H1 (cell line): ENCODE results near the gene DHCR7. TPM values are rescaled to one million over a fixed set of nuclear protein-coding genes. Genes with fewer than 3 reads are reported as not detected.

Experiments used
- CTCF ChIA-PET: fragments of 300-600 bp; sonication (Branson Sonifier 250); formaldehyde crosslinking; loops from one replicate; lab custom pipeline; 2021; ENCODE audit not compliant: partially characterized antibody; lab: Charles Lee
- POLR2A ChIA-PET: fragments of 300-600 bp; sonication (Branson Sonifier 250); formaldehyde crosslinking; loops from one replicate; lab custom pipeline; 2021; ENCODE audit warnings: inconsistent platforms; ENCODE audit not compliant: partially characterized antibody; lab: Charles Lee
- DNase-seq, 2 experiments: peaks; one replicate each; pipeline versions ENCODE4 v3.0.0 to v3.0.0-alpha.2; 2010 to 2022; ENCODE audit warnings: low spot score in 2 of 2, low read depth in 1 of 2, mixed read lengths in 1 of 2
- FAIRE-seq: peaks from 2 replicates; lab custom pipeline; 2011; peaks lifted over from hg19 to GRCh38; lab: Jason Lieb, UNC
- H2AFZ ChIP-seq: 2 replicates; pipeline ENCODE4 v1.8.1; 2012; ENCODE audit warnings: low read length, inconsistent platforms
- H2AK5ac ChIP-seq: 2 replicates; pipeline ENCODE4 v1.6.1; 2013; ENCODE audit warnings: low read depth, low read length
- H2BK120ac ChIP-seq: replicated peaks from 2 replicates; pipeline ENCODE3; 2013; ENCODE audit warnings: low read depth, low read length, inconsistent platforms
- H2BK12ac ChIP-seq: 2 replicates; pipeline ENCODE4 v1.6.1; 2013; ENCODE audit warnings: low read depth, low read length
- H2BK15ac ChIP-seq: 2 replicates; pipeline ENCODE4 v1.6.1; 2013; ENCODE audit warnings: low read length
- H2BK20ac ChIP-seq: 2 replicates; pipeline ENCODE4 v1.6.1; 2013; ENCODE audit warnings: low read length
- H2BK5ac ChIP-seq: 2 replicates; pipeline ENCODE4 v1.6.1; 2013; ENCODE audit warnings: low read depth, low read length
- H3K14ac ChIP-seq: 2 replicates; pipeline ENCODE4 v1.6.1; 2013; ENCODE audit warnings: inconsistent platforms; ENCODE audit not compliant: insufficient read length
- H3K18ac ChIP-seq: 2 replicates; pipeline ENCODE4 v1.6.1; 2013; ENCODE audit warnings: low read length; ENCODE audit errors: extremely low read depth
- H3K23ac ChIP-seq: 2 replicates; pipeline ENCODE4 v1.6.1; 2013; ENCODE audit warnings: inconsistent platforms; ENCODE audit not compliant: insufficient read length
- H3K23me2 ChIP-seq: 2 replicates; pipeline ENCODE4 v1.6.1; 2013; ENCODE audit warnings: low read depth, low read length
- H3K27ac ChIP-seq: 2 replicates; pipeline ENCODE4 v1.6.1; 2011; ENCODE audit warnings: low read depth, low read length, inconsistent platforms
- H3K27me3 ChIP-seq, 4 experiments: replicated peaks in 1 of 4; 1 replicate in 1 of 4; 2 replicates in 3 of 4; pipeline versions ENCODE4 v1.6.1 to v1.8.1; 2011 to 2013; ENCODE audit warnings: low read length in 3 of 4, mild to moderate bottlenecking in 3 of 4, inconsistent platforms in 2 of 4, mixed read lengths in 2 of 4, moderate library complexity in 1 of 4; ENCODE audit not compliant: control insufficient read depth in 3 of 4, insufficient read depth in 3 of 4; ENCODE audit errors: extremely low read depth in 1 of 4
- H3K36me3 ChIP-seq, 4 experiments: 2 replicates each; pipeline versions ENCODE4 v1.6.1 to v1.8.1; 2011 to 2013; ENCODE audit warnings: mild to moderate bottlenecking in 4 of 4, low read length in 3 of 4, moderate library complexity in 2 of 4, control low read depth in 1 of 4, inconsistent platforms in 1 of 4; ENCODE audit not compliant: insufficient read depth in 4 of 4, control insufficient read depth in 2 of 4
- H3K4ac ChIP-seq: replicated peaks from 2 replicates; pipeline ENCODE3; 2013; ENCODE audit warnings: low read length, low read depth, mixed read lengths, inconsistent platforms; ENCODE audit not compliant: insufficient read length
- H3K4me1 ChIP-seq, 4 experiments: replicated peaks in 1 of 4; 1 replicate in 1 of 4; 2 replicates in 3 of 4; pipeline versions ENCODE4 v1.6.1 to v1.8.1; 2011 to 2013; ENCODE audit warnings: low read length in 3 of 4, inconsistent platforms in 2 of 4, mixed read lengths in 1 of 4; ENCODE audit not compliant: insufficient read depth in 4 of 4, control insufficient read depth in 3 of 4
- H3K4me2 ChIP-seq, 2 experiments: 2 replicates each; pipeline versions ENCODE4 v1.6.1 to v1.8.1; 2011 to 2013; ENCODE audit warnings: low read depth in 2 of 2, low read length in 2 of 2, control low read depth in 1 of 2, inconsistent platforms in 1 of 2, mild to moderate bottlenecking in 1 of 2; ENCODE audit not compliant: insufficient read depth in 1 of 2
- H3K4me3 ChIP-seq, 4 experiments: fragments of 200-600, 300-600 bp in 1 of 4; sonication (generic), shearing (Covaris generic), sonication (Bioruptor Twin) in 1 of 4; 2 replicates each; pipeline versions ENCODE4 v1.5.1 to v1.8.1; 2011 to 2016; ENCODE audit warnings: low read length in 4 of 4, low read depth in 3 of 4, control low read depth in 2 of 4, inconsistent platforms in 2 of 4, mild to moderate bottlenecking in 2 of 4, mixed read lengths in 1 of 4, moderate library complexity in 1 of 4; ENCODE audit not compliant: insufficient read depth in 2 of 4; ENCODE audit errors: extremely low read depth in 1 of 4
- H3K56ac ChIP-seq: replicated peaks from 2 replicates; pipeline ENCODE3; 2013; ENCODE audit warnings: low read depth, mild to moderate bottlenecking, mixed read lengths, low read length, inconsistent platforms; ENCODE audit not compliant: insufficient read length
- H3K79me1 ChIP-seq: 2 replicates; pipeline ENCODE4 v1.6.1; 2013; ENCODE audit warnings: low read depth, low read length, control low read depth
- H3K79me2 ChIP-seq, 2 experiments: 2 replicates each; pipeline versions ENCODE4 v1.6.1 to v1.8.1; 2012 to 2013; ENCODE audit warnings: low read length in 2 of 2, mild to moderate bottlenecking in 2 of 2, inconsistent platforms in 1 of 2; ENCODE audit not compliant: insufficient read depth in 2 of 2, control insufficient read depth in 1 of 2
- H3K9ac ChIP-seq, 4 experiments: replicated peaks in 1 of 4; 1 replicate in 1 of 4; 2 replicates in 3 of 4; pipeline versions ENCODE4 v1.6.1 to v1.8.1; 2011 to 2013; ENCODE audit warnings: low read depth in 3 of 4, low read length in 3 of 4, control low read depth in 2 of 4, mild to moderate bottlenecking in 2 of 4, moderate library complexity in 2 of 4, inconsistent platforms in 1 of 4; ENCODE audit errors: extremely low read depth in 1 of 4
- H3K9me3 ChIP-seq, 2 experiments: 2 replicates each; pipeline versions ENCODE4 v1.6.1 to v1.8.1; 2012 to 2013; ENCODE audit warnings: mild to moderate bottlenecking in 2 of 2, moderate library complexity in 2 of 2, control low read depth in 1 of 2, inconsistent platforms in 1 of 2, low read depth in 1 of 2, low read length in 1 of 2, mixed read lengths in 1 of 2; ENCODE audit not compliant: insufficient read depth in 2 of 2
- H4K20me1 ChIP-seq, 2 experiments: replicated peaks in 1 of 2; 2 replicates each; pipeline versions ENCODE3 to v1.8.1; 2011 to 2013; ENCODE audit warnings: inconsistent platforms in 2 of 2, low read length in 2 of 2, mild to moderate bottlenecking in 1 of 2; ENCODE audit not compliant: insufficient read depth in 2 of 2, control insufficient read depth in 1 of 2
- H4K5ac ChIP-seq: 2 replicates; pipeline ENCODE4 v1.6.1; 2013; ENCODE audit warnings: low read length, low read depth, mixed read lengths, inconsistent platforms; ENCODE audit not compliant: insufficient read length
- H4K8ac ChIP-seq: 2 replicates; pipeline ENCODE4 v1.8.0; 2013; ENCODE audit warnings: mild to moderate bottlenecking, moderate library complexity, low read length, inconsistent platforms; ENCODE audit not compliant: insufficient read depth; ENCODE audit errors: extremely low read depth
- H4K91ac ChIP-seq: replicated peaks from 2 replicates; pipeline ENCODE3; 2013; ENCODE audit warnings: low read length, mixed read lengths, inconsistent platforms; ENCODE audit not compliant: insufficient read length
- BCL11A ChIP-seq, 2 experiments: IDR thresholded peaks; one replicate each; pipeline ENCODE4 v1.6.1; 2011; ENCODE audit warnings: low read depth in 2 of 2, low read length in 2 of 2, mild to moderate bottlenecking in 2 of 2
- BRCA1 ChIP-seq: IDR thresholded peaks from 2 replicates; pipeline ENCODE4 v1.6.1; 2012; ENCODE audit warnings: low read depth, low read length, improper control_type of control experiment
- CBX8 ChIP-seq: fragments of 300-800, 300-1000 bp; sonication (generic); IDR thresholded peaks from 2 replicates; pipeline ENCODE4 v1.7.1; 2016; ENCODE audit warnings: low read depth, low read length, borderline replicate concordance
- CREB1 ChIP-seq: IDR thresholded peaks from 2 replicates; pipeline ENCODE4 v1.6.1; 2012; ENCODE audit warnings: inconsistent platforms
- CTBP2 ChIP-seq: IDR thresholded peaks from 2 replicates; pipeline ENCODE4 v1.7.0; 2011; ENCODE audit warnings: borderline replicate concordance, mild to moderate bottlenecking, moderate library complexity, mixed read lengths, low read length; ENCODE audit not compliant: insufficient read depth, insufficient read length
- EGR1 ChIP-seq: IDR thresholded peaks from 2 replicates; pipeline ENCODE4 v1.6.1; 2011; ENCODE audit warnings: low read depth, low read length, borderline replicate concordance
- EZH2 ChIP-seq: fragments of 200-600 bp; sonication (generic); IDR thresholded peaks from 2 replicates; pipeline ENCODE4 v1.7.1; 2012; ENCODE audit warnings: low read depth, mild to moderate bottlenecking, moderate library complexity, low read length, inconsistent platforms; ENCODE audit not compliant: severe bottlenecking
- KDM1A ChIP-seq: fragments of 200-600, 300-600 bp; sonication (generic); IDR thresholded peaks from 2 replicates; pipeline ENCODE4 v1.7.1; 2016; ENCODE audit warnings: mild to moderate bottlenecking, low read length, borderline replicate concordance
- MAFK ChIP-seq: IDR thresholded peaks from 2 replicates; pipeline ENCODE4 v1.6.1; 2012; ENCODE audit warnings: low read depth, mild to moderate bottlenecking, improper control_type of control experiment, low read length
- TAF1 ChIP-seq: IDR thresholded peaks from 2 replicates; pipeline ENCODE4 v1.6.1; 2011; ENCODE audit warnings: mild to moderate bottlenecking, low read depth, low read length
- TEAD4 ChIP-seq: IDR thresholded peaks from 2 replicates; pipeline ENCODE4 v1.6.1; 2012; ENCODE audit warnings: low read depth, low read length, inconsistent platforms, mixed read lengths
- WGBS, 2 experiments: shearing (Covaris generic) in 1 of 2; methylation state at CpG; one replicate each; pipeline versions ENCODE4 v1.1.6 to v1.1.7; 2013 to 2015; ENCODE audit warnings: low lambda C conversion rate in 2 of 2, mixed read lengths in 2 of 2, inconsistent platforms in 1 of 2, low coverage in 1 of 2, missing lambda C conversion rate in 1 of 2; ENCODE audit not compliant: insufficient replicate concordance in 2 of 2, insufficient coverage in 1 of 2, insufficient read length in 1 of 2; ENCODE audit errors: extremely low coverage in 1 of 2, missing lambda C conversion rate in 1 of 2; 5-methylcytosine and 5-hydroxymethylcytosine counted together
- polyA plus RNA-seq, 7 experiments: library from polyadenylated mRNA; depleted of rRNA in 3 of 7; stranded (reverse) in 5 of 7; unstranded in 2 of 7; fragments of >200 nt in 5 of 7; fragments of 200-250 nt in 2 of 7; gene quantifications; 1 replicate in 5 of 7; 2 replicates in 1 of 7; 4 replicates in 1 of 7; pipeline versions ENCODE4 v1.2.1 to v1.2.3, GENCODE V29; 2011 to 2013; ENCODE audit warnings: missing spikeins in 2 of 7, mixed read lengths in 2 of 7
- total RNA-seq: library from RNA; stranded (reverse); fragmentation: NEBNext Ultra II Directional; extraction: Animal tissue kit (Norgen Biotek cat#: 25700); gene quantifications from 2 replicates; pipeline ENCODE4 v1.2.1, GENCODE V29; 2021

The DHCR7 gene
- total and polyA plus RNA-seq, 2 of the 8 experiments (the other 6 are each of a cell fraction or from before 2014, with no cell fraction given), result 144 to 157 TPM

- peaks cover 0 to 3% (median 0%) of the 10 kb centered on the region in 4 experiments; a peak in 1 of 7 replicates for H3K4me1 ChIP-seq
- H3K14ac ChIP-seq, result no peak overlapping the region
- WGBS, 2 experiments, result 98% methylated on average over 4 of the region's 4 CpGs; no CpG with 5 or more reads in 1 of the 2 experiments
- H3K4me3 ChIP-seq, result no peak overlapping the region
- H3K23ac ChIP-seq, result no peak overlapping the region
- no peaks in the 10 kb centered on the region for H3K23me2 ChIP-seq
- no peak overlapping the region for H2BK120ac ChIP-seq
- no peak overlapping the region for H4K91ac ChIP-seq
- H3K27me3 ChIP-seq, result no peaks in the 10 kb centered on the region
- peaks cover 2 to 8% (median 8%) of the 10 kb centered on the region in 4 experiments; a peak in 6 of 8 replicates for H3K36me3 ChIP-seq
- no peak overlapping the region for H2BK12ac ChIP-seq
- H3K9ac ChIP-seq, result no peak overlapping the region
- no peak for DNase-seq
- peaks cover 2 to 6% of the 10 kb centered on the region in 2 experiments for H4K20me1 ChIP-seq
- peaks cover 6 to 7% of the 10 kb centered on the region in 2 experiments; a peak in 3 of 4 replicates for H3K9me3 ChIP-seq
- no peak for FAIRE-seq
- no peak overlapping the region for H4K8ac ChIP-seq
- no peak overlapping the region for H2BK20ac ChIP-seq
- H2BK15ac ChIP-seq, result no peak overlapping the region
- CTCF ChIA-PET, result interaction anchor here (1.2 kb wide), 1 partner anchor 98 kb away, joined by 4 read pairs; no protein-coding TSS in a partner anchor
- H2AFZ ChIP-seq, result no peak overlapping the region
- no peak overlapping the region for H3K27ac ChIP-seq
- no peak overlapping the region for H2BK5ac ChIP-seq
- no peak overlapping the region for H3K4me2 ChIP-seq
- no peak overlapping the region for H3K56ac ChIP-seq
- H2AK5ac ChIP-seq, result no peak overlapping the region
- no peak overlapping the region for H3K18ac ChIP-seq
- no peaks in the 10 kb centered on the region for H3K79me1 ChIP-seq
- no peak overlapping the region for H4K5ac ChIP-seq
- TF ChIP-seq EZH2 (no peak), BCL11A (IDR thresholded peaks at IDR 0.05; ENCODE audit: low read depth in 2 of 2, low read length in 2 of 2) (no peak), BRCA1 (no peak), MAFK (no peak), TAF1 (no peak), CTBP2 (no peak), KDM1A (no peak), EGR1 (no peak), CREB1 (no peak), CBX8 (no peak), TEAD4 (no peak)
- no peak overlapping the region for H3K4ac ChIP-seq
- POLR2A ChIA-PET, result no interaction called here
- no peaks in the 10 kb centered on the region for H3K79me2 ChIP-seq
Measured at GRCh38 chr11:71465054-71465453, 16.9 kb upstream of the DHCR7 start.
